Measurements from ENCODE around the gene SBF2.

GRCh38 chr11:9941991-9942390, 352.0 kb downstream of the SBF2 start:
- TF ChIP-seq CTCF (IDR thresholded peaks at IDR 0.05), result no peak
- TF ChIP-seq POLR2AphosphoS5 (IDR thresholded peaks at IDR 0.05), result no peak
- no peak for TF ChIP-seq POLR2A (IDR thresholded peaks at IDR 0.05; ENCODE audit: low read depth)
